ENCODE data around the gene NLRP6.
"Not testable (repeated sequence)": the region's sequence is repeated elsewhere in the genome, so short reads cannot be mapped to it uniquely, and the experiment has no call there.

NLRP6 gene

GRCh38 chr11:332651-333480 lies 54.7 kb downstream of the NLRP6 start:
- no peak for DNase-seq (ENCODE audit: low spot score)
- TF ChIP-seq CTCF (IDR thresholded peaks at IDR 0.05; ENCODE audit: extremely low read depth, insufficient read depth, missing control alignments) = no peak
- in situ Hi-C loops (cut with MboI; ENCODE audit: low pct_unique_long_range_greater_than_20kb, low sequenced_read_pairs, unreplicated experiment) = no loop called here

- DNase-seq (ENCODE audit: low spot score); in situ Hi-C loops (cut with MboI; ENCODE audit: low pct_unique_long_range_greater_than_20kb, low sequenced_read_pairs, unreplicated experiment): not testable (repeated sequence)
Observed at GRCh38 chr11:333616-334263, 55.5 kb downstream of the NLRP6 start.

GRCh38 chr11:334264-334994 lies 56.2 kb downstream of the NLRP6 start:
- in situ Hi-C loops (cut with MboI; ENCODE audit: low pct_unique_long_range_greater_than_20kb, low sequenced_read_pairs, unreplicated experiment) = no loop called here
- no peak for DNase-seq (ENCODE audit: low spot score)
- no peak for TF ChIP-seq CTCF (IDR thresholded peaks at IDR 0.05; ENCODE audit: extremely low read depth, insufficient read depth, missing control alignments)
